Epidermal melanocyte (primary cell): ENCODE data around the gene TPP2.

ENCODE experiments used
- DNase-seq: peaks from one replicate; pipeline ENCODE4 v3.0.0; 2011; ENCODE audit warnings: low spot score; ENCODE audit not compliant: insufficient read length

The TPP2 gene

DNA sequence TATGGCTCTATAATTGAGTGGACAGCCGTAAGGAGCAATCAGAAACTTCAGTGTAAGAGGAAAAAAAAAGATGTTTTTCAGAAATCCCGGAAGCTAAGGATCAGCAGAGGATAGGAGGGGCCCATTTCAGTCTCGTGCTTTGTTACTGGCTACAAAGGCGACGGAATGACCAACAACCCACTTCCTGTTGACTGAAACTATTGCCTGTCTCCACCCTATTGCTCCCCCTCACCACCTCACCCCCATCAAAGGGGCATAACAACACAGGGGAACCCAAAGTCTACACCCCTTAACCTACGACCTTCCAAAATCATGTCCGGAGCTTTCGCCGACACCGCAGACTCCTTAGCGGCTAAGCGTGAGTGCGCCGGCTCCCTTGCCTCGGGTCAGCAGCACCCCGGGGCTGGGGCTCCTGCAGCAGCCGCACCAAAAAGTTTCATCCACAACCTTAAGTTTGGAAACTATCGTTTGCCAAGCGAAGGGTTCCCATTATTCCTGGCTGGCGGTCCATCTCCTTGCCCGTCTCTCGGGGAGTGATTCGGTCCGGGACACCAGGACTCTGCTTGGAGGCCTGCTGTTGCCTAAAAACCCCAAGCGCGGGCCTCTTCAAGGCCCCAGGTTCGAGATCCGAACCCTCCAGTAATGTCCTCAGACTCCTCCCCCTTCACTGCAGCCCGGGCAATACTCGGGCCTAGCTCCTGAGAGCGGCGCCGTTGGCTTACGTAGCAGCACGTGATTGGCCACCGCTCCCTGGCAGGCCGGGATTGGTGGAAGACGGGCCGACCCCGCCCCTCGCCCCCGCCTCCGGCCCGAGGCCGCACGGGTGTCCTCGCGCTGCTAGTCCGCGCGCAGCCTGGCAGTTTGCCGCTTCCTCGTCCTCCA is at the start of gene TPP2:
TSS of gene TPP2 (plus strand) at position 840 of the 882 bp plus-strand sequence. CDS start 53 bp downstream, outside the sequence.
- DNase-seq, result peak; percentile 90

DNA sequence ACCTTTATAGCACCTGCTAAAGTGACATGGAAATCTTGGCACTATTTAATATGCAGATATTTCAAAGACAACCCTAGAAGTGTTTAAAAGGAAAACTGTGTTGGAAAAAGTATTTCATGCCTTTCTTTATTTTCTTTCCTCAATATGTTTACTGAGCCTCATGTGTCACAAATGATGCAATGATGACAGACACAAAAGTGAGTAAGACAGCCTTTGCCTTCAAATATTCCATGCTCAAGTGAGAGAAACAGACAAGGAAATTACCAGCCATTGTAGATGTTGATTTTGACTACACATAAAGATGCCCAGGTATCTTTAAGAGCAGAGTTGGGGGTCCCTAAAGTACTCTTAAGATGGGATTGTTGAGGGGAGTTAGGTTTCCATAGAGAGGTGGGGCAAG is 48.0 kb upstream of the TPP2 start:
- no peak for DNase-seq

DNA sequence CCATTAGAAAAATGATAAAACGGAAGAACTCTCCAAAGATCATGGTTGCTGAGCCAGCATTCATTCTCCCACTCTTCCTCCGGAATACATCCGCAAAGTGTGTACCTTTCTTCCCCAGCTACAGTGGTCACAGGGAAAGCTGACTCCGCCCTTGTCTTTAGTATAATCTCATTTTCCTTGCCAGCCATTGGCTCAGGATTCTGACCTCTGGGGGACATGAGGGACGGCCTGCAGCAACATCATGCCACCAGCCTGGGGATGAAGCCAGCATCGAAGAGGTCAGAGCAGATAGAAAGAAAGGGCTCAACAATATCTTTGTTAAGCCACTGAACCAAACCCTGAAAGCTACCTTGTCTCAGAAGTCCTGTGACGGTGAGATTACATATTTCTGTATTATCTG is 46.3 kb upstream of the TPP2 start:
- DNase-seq, result no peak

DNA sequence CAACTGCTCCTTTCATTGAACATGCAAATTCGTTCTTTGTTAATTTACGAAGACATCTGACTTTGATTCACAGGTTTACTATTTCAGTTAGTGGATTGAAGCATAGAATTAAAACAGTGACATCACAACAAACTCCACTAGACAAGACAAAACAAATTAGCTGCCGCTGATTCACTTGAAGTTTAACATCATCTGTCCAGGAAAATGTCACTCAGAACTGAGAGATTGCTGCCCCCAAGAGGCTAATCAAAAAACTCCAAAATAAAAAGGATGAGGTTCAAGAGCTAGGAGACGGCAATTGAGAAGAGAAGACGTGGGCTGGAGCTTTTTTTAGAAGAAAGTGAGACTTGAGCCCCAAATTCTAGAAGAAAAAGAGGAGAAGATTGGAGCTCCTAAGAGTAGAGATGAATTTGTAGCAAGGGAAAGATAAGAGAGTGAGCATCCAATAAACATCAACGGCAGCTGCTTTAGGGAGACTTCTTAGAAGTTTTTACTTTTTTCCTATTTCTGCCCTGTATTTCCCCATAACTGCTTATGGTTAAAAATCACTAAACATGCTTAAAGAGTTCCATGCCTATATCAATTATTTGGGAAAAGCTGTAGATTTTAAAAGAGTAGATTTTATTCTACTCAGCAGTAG is 40.8 kb upstream of the TPP2 start:
- peak; percentile 23 for DNase-seq

DNA sequence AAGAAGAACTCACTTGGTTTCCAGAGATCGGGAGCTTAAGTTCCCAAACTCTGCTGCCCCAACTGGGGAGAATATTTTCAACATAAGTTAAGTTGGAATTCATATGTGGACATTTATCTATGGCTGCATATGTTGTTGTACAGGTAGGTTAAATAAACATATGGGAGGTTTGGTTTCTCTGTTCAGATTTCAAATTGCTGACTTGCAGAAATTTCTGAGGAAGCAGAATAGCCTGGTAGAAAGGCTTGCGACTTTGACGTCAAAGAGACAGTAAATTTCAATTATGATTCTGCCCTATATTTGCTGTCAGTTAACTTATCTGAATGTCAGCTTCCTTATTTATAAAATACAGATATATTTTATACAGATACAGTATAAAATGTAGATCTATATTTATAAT is 40.0 kb upstream of the TPP2 start:
- no peak for DNase-seq

DNA sequence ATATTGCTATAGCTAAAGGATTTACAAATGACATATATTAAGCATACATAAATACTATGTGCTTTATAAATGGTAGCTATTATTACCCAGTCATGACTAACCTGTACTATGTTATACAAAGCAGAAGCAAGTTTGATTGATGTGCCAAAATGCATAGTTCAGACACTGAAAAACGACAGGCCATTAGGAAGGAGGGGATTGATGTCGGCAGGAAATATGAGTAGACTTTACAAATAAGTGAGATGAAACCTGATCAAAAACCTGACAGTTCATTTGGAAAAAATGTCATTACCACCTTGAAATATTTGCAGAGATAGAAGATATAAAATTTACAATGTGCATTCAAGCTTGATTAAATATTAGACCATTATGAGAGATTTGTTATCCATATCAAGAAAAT is 38.8 kb upstream of the TPP2 start:
- no peak for DNase-seq

DNA sequence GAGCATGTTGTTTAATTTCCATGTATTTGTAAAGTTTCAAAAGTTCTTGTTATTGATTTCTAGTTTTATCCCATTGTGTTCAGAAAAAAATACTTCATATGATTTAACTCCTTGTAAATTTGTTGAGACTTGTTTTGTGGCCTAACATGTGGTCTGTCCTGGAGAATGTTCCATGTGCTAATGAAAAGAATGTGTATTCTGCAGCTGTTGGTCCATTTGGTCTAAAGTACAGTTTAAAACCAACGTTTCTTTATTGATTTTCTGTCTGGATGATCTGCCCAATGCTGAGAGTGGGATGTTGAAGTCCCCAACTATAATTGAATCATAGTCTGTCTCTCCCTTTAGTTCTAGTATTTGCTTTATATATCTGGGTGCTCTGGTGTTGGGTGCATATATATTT is 34.9 kb upstream of the TPP2 start:
- DNase-seq, result no peak

DNA sequence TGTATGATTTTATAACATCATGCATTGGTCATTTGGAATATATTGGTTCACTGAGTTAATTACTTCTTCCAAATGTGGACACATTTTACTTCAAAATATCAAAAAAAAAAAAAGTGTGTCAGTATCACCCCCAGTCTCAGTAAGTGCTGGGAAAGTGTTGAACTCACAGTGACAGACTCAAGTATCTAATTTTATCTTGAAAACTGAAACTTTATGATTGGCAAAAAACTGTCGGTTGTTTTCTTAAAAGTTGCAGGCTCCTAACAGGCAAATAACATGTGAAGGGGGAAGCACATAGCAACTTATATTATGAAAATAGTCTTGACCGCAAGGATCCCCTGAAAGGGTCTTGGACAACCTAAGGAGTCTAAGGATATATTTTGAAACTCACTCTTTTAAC is 33.5 kb upstream of the TPP2 start:
- no peak for DNase-seq

DNA sequence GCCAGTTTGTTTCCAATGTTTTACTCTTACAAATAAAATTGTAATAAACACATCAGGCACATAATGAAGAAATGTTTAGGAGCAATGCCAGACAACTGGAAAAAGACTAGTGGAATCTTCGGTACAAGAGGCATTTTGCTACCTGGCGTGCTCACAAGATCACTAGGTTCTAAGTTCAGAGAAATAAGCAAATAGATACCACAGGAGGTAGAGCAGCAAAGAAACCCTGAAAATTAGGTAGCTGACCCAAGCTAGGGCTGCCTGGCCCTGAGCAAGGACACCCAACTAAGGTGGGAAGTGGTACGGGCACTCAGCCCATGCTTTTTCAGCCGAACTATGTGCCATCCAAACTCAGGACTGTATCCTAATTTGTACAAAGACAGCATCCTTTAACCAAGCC is 32.2 kb upstream of the TPP2 start:
- no peak for DNase-seq

DNA sequence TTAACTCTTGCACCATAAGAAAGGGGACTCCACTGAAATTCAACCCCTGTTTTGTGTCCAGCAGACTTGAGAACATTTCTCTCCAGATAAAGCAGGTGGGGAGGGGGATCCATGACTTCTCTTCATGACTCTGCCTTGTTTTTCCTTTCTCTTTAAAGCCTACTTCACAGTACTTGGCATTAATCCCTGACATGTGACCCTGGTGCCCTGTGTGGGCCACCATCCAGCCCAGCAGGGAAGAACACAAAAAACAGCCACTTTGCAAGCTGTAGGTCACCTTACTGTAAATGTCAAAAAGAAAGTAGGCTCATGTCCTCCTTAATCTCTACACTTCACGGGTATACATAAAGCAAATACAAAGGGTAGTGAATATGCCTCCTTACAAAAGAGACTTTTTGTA is 30.3 kb upstream of the TPP2 start:
- DNase-seq, result no peak

DNA sequence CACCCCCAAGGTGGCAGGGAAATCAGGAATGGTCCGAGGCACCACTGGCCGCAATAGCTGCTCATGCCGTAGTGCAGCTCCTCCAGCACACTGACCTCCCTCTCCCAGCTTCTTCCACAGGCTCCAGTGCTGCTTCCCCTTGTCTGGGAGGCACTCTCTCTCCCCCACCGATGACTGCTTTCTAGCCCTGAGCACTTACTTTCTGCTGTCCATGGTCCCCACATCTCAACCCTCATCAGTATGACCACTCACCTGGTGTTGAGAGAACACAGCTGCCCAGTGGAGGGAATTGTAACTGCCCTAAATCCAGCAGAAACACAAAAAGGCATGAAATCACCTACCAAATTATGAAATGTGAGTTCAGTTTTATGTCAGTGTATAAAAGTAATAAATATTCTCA is 28.9 kb upstream of the TPP2 start:
- no peak for DNase-seq

DNA sequence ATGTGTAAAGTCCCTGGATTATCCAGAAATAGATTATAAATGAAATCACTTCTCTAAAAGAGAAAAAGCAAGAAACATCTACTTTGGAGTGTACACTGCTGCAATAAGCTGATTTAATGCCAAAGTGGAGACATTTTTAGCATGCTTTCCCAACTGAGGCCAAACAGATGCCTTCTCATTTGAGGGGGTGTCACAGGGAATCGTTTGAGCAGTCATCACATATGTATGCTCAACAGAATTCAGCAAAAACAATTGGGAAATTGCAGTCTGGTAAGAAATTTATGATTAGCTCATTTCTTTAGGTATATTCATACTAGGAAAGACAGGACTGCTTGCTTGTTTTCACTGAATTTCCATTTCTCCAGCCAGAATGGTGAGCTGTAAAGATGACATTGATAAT is 27.3 kb upstream of the TPP2 start:
- no peak for DNase-seq

DNA sequence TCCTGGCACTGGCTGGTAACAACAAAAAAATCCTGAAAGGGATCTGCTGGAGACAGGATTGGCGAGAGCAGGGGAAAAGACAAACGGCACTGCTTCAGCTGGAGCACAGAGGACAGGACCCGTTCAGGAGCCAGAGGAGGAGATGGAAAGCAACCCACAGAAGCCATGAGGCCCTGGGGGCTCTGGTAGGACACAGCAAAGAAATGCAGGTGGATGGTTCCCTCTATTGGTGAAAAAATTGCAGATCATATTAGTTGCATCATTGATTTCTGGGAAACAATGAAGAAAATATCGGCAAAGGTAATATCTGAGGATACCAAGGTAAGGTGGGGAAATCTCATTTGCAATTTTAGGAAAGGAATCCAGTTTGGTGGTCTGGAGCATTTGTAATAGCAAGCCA is 25.7 kb upstream of the TPP2 start:
- no peak for DNase-seq

DNA sequence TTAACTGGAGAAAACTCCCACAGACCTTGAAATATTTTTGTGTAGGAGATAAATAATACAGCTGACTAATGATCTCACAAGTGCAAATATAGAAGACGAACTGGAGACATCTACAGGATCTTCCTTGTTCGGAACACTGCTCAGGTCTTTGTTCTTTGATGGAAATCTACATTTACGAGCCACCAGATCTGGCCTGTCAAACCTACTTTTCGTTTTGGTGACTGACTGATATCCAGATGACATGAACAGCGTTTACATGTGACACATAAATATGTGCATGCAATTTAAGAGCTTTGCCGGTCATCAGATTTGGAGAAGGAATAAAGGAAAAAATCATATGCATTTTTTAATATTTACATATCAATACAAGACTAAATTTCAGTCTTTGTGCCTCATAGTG is 24.5 kb upstream of the TPP2 start:
- DNase-seq, result no peak

DNA sequence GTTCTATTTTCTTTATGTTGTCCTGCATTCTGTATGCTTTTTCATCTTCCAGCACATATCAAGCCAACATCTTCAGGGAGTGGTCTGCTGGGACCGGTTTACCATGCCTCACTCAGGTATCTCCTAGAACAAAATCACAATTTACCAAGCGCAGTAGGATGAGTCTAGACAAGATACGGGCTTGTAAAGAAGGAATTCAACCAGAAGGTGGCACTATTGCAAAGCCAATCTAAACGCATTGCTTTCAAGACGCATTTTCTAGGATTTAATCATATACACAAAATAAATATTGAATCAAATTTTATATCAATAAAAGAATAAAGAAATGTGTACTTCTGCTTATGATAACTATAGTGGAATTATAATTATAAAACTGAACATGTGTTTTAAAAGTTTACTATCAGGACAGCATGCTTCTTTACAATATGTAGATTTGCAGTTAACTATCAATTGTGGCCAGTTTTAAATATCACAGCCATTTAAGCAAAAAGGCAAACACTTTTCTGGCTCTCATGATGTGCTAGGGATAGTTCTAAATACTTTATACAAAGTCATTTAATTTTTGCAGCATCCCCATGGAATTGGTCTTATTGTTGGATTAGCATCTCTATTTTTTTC is 16.1 kb upstream of the TPP2 start:
- peak; percentile 59 for DNase-seq

DNA sequence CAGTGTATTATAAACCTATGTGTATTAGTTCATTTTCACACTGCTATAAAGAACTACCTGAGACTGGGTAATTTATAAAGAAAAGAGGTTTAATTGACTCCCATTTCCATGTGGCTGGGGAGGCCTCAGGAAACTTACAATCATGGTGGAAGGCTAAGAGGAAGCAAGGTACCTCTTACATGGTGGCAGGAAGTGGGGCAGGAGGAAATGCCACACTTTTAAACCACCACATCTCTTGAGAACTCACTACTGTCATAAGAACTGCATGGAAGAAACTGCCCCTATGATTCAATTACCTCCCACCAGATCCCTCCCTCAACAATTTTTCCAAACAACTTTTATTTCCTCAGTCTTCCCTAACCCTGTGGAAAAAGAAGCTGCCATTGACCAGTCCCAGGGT is 14.5 kb upstream of the TPP2 start:
- DNase-seq, result no peak

DNA sequence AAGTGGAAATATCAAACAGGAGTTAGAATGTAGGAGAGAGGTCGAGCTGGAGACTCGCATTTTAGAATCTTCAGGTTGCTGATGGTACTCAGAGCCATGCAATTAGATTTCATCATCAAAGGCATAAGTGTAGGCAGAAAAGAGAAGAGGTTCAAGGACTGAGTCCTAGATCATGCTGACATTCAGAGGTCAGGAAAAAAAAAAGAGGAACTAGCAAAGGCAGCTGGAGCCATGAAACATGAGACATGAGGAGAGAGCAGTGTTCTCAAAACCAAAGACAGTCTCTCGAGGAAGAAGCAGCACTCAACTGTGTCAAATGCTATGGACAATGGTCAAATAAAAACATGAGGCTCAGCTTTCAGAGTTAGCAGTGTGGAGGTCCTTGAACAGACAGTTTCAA is 12.4 kb upstream of the TPP2 start:
- no peak for DNase-seq

DNA sequence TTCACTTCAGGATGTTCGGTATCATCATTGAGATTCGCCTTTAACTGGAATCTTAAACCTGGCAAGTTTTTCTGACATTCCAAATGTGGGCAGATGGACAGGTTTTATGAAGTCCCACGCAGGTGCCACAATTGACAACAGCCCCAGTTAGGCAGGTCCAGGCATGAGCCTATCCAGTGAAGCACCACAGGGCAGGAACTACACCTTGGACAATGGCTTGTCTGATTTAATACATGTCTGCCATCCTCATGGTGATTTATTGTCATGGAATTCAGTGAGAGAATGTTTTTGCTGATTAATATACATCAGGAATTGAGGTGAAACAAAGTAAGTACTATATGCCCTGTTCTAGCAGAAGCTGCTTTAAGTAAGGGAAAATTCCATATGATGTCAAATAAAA is 10.2 kb upstream of the TPP2 start:
- no peak for DNase-seq

DNA sequence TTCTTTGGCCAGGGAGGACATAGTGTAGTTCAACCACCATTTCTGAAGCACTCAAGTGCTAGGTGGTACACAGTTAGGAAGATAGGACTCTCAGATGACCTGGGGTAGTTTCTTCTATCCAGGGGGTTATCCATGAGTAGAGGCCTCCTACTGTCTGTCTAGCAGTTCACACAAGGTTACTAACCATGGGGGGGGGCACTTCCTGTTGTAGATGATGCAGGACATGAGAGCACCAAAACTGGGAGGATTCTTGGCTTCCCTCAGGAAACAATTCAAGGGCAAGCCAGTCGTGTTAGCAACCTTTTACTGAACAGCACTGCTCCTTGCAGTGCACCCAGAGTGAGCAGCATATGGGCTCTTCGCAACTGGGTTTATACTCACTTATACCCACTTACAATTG is 8.9 kb upstream of the TPP2 start:
- DNase-seq, result no peak

DNA sequence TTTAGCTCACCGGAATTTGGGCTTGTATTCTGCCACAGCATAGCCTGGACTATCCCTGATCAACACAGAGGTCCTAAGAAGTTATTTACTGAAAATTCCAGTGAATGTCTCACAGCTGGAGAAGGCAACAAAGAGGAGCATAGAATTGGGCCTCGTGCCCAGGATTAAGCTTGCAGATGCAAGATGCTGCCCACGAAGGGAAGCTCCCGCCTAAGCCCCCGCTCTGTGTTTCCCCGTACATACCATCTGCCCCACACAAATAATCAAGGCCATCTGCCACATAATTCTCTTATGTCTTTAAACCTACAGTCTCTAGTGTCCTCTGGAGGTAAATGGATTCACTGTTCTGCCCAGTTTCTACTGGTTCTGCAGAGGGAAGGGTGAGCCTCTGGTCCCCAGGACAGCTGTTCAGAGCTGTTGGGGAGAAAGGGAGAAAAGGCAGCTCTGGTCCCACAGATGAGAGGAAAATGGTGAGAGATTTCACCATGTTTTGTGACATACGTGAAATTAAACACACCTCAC is 7.4 kb upstream of the TPP2 start:
- no peak for DNase-seq

DNA sequence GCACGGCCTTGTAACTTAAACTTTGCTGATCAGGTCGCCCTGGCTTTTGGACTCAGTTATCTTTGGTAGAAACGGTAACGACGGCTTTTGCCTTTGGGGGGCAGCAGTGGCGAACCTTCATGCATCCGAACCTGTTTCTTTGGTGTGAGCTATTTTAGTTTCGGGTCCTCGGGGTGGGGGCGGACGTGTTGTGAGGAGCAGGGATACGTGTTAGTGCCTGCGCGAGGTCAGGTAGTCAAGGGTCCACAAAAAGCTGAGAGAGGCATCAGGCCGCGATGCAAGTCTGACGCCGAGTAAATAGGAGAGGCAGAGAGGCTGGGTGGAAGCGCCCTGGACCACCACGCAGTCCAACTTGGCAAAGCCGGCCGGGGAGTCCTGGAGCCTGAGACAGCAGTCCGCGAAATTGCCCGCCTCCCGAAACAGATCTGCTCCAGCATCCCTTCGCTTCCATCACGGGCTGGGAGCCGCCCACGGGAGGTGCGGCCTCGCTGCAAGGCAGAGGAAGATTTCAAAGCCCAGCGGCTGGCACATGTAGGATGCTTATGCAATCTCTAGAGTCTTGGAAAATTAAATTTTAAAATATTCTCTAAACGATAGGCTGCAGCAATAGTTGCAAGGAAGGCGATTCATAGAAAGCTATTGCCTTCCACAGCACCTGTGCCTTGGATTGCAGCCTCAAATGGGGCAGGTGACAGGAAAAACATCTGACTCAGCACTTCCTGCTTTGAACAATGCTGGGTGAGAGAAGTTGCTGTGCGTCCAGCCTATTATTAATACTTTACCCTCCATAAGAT is 4.6 kb upstream of the TPP2 start:
- no peak for DNase-seq

DNA sequence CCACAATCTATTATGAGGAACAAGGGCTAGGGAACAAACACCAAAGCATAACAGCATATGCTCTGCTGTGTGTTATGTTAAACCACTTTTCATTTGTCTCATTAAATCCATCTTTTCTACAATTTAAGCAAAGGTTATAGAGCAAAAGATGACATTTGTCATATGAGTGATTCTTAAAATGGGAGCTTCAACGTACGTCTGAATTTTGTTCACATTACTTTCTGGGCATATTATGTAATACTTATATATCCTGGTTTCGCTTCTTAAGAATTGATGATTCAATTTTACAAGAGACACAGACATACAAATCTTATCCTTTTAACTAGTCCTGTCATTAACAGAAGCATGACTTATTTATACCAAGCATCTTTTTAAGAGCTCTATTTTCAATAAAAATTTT is 3.3 kb upstream of the TPP2 start:
- DNase-seq, result no peak
